ENCODE results near the gene SULT1C4. TPM values are rescaled to one million over a fixed set of nuclear protein-coding genes. Genes with fewer than 3 reads are reported as not detected.
A peak's percentile ranks its signal among the peaks of the same experiment; 100 is the strongest.

The SULT1C4 gene
- polyA plus RNA-seq (2012; rRNA removed), result 0.18 and 0.47 TPM in 2 replicates
- polyA plus RNA-seq (2012; cell fraction: cytosol; rRNA removed), result 0.41 and 0.92 TPM in 2 replicates
- 0.40 and 0.43 TPM in 2 replicates for polyA plus RNA-seq (2012; cell fraction: nucleus; rRNA removed)

DNA sequence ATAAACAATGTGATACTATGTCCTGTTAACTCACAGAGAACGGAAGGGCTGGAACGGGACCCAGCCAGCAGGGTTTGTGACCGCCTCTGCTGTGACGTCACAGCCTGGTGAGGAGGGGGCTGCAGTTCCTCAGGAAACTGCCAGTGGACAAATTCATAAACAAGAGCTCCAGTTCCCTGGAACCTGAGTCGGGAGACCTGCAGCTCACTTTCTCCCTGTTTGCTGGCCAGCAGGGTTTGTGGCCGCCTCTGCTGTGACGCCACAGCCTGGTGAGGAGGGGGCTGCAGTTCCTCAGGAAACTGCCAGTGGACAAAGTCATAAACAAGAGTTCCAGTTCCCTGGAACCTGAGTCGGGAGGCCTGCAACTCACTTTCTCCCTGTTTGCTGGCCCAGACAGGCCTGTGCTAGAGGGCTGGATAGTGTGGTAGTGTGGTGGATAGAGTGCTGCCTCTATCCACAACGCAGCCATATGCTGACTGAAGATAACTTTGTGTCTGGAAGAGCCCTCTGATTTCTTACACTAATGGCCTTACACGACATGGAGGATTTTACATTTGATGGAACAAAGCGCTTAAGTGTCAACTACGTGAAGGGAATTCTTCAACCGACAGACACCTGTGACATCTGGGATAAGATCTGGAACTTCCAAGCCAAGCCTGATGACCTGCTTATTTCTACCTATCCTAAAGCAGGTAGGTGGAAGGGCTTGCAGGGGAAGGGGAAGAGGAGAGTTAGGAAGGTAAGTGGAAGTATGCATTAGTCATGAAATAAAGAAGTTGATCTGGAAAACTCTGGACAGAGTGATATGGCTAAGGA is at the start of gene SULT1C4:
Gene SULT1C4 (plus strand): TSS at position 140 of the 816 bp plus-strand sequence. CDS start 384 bp downstream, at position 524.
- Histone ChIP-seq H4K20me1 (ENCODE audit: insufficient read depth) (no peaks in the 10 kb centered on the region), H3K9ac (no peak within 1 kb of the TSS), H3F3A (replicated peaks; ENCODE audit: insufficient read depth) (no peaks in the 10 kb centered on the region), H3K4me3 (ENCODE audit: low read depth in 2 of 2, low read length in 1 of 2) (peak within 1 kb of the TSS in 1 of 2 experiments; percentile 42; a peak in 2 of 4 replicates), H3K36me3 (replicated peaks in 1 of 2; ENCODE audit: control insufficient read depth in 1 of 2, insufficient read depth in 2 of 2, low read length in 1 of 2) (no peaks in the 10 kb centered on the region), H3K9me2 (no peaks in the 10 kb centered on the region), H3K27me3 (ENCODE audit: insufficient read depth) (no peaks in the 10 kb centered on the region), H2AFZ (ENCODE audit: low read depth) (peak within 1 kb of the TSS; percentile 56), H3K79me2 (ENCODE audit: insufficient read depth) (no peaks in the 10 kb centered on the region), H3K27ac (ENCODE audit: low read depth in 2 of 2, low read length in 1 of 2) (peak within 1 kb of the TSS in 1 of 2 experiments; percentile 90; a peak in 2 of 4 replicates), H3K4me1 (ENCODE audit: control insufficient read depth in 1 of 2, insufficient read depth in 2 of 2, low read depth in 1 of 2, low read length in 1 of 2) (peaks cover 0 to 24% of the 10 kb centered on the region in 2 experiments; a peak in 2 of 4 replicates), H3K4me2 (0 out of 2 replicates have a peak within 1 kb of the TSS, but pooled peaks have one; percentile 5), H3K9me3 (no peaks in the 10 kb centered on the region)
- peak; percentile 70 for DNase-seq
- TF ChIP-seq MXI1 (IDR thresholded peaks at IDR 0.05; ENCODE audit: low read depth, low read length) (no peak), ELF1 (IDR thresholded peaks at IDR 0.05) (no peak), SMC3 (IDR thresholded peaks at IDR 0.05; ENCODE audit: low read depth, low read length) (no peak), POLR2AphosphoS5 (IDR thresholded peaks at IDR 0.05; ENCODE audit: low read depth, low read length) (no peak), GATA2 (CRISPR knock-in tag; IDR thresholded peaks at IDR 0.05) (no peak), TCF12 (IDR thresholded peaks at IDR 0.05) (no peak)
- ChIA-PET POLR2A (interaction anchor here (0.6 to 1.2 kb wide), 2 partner anchors 71 to 376 kb away, joined by 3 read pairs; partner anchors contain the start of gene GCC2), CTCF (interaction anchor here (1.0 to 1.3 kb wide), 2 partner anchors 258 to 260 kb away, joined by 4 read pairs; no protein-coding TSS in a partner anchor)
- 55% methylated on average over 10 of the region's 13 CpGs for WGBS (ENCODE audit: low lambda C conversion rate)

DNA sequence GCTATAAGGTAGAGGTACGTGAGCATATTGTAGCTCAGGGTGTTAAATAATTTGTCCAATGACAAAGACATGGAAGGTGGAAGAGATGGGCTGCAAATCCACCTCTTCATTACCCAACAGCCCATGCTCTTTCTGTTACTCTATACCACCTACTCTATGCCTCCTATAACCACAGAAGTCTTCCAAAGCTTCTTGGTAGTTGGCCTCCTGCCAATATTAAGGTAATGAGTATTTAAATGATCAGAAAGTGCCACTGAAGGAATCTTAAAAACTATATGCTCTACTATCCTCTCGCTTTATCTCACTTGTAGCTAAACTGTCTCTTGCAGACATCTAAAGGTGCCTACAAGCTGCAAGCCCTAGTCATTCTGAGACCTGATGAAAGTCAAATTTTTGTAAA is 48.0 kb upstream of the SULT1C4 start:
- ChIA-PET POLR2A (no interaction called here), CTCF (no interaction called here)
- Histone ChIP-seq H2AFZ (ENCODE audit: low read depth) (no peak overlapping the region), H3K9me2 (no peaks in the 10 kb centered on the region), H3K27me3 (ENCODE audit: insufficient read depth) (no peaks in the 10 kb centered on the region), H3K9ac (no peak overlapping the region), H3K27ac (ENCODE audit: low read depth in 2 of 2, low read length in 1 of 2) (no peak overlapping the region), H3K79me2 (ENCODE audit: insufficient read depth) (no peaks in the 10 kb centered on the region), H3K4me2 (no peak overlapping the region), H3K4me1 (ENCODE audit: control insufficient read depth in 1 of 2, insufficient read depth in 2 of 2, low read depth in 1 of 2, low read length in 1 of 2) (peaks cover 0 to 3% of the 10 kb centered on the region in 2 experiments; a peak in 2 of 4 replicates), H3K9me3 (no peaks in the 10 kb centered on the region), H3K4me3 (ENCODE audit: low read depth in 2 of 2, low read length in 1 of 2) (no peak overlapping the region), H4K20me1 (ENCODE audit: insufficient read depth) (no peaks in the 10 kb centered on the region), H3F3A (replicated peaks; ENCODE audit: insufficient read depth) (no peaks in the 10 kb centered on the region), H3K36me3 (replicated peaks in 1 of 2; ENCODE audit: control insufficient read depth in 1 of 2, insufficient read depth in 2 of 2, low read length in 1 of 2) (no peaks in the 10 kb centered on the region)
- DNase-seq, result no peak
- TF ChIP-seq, protein P1, sequence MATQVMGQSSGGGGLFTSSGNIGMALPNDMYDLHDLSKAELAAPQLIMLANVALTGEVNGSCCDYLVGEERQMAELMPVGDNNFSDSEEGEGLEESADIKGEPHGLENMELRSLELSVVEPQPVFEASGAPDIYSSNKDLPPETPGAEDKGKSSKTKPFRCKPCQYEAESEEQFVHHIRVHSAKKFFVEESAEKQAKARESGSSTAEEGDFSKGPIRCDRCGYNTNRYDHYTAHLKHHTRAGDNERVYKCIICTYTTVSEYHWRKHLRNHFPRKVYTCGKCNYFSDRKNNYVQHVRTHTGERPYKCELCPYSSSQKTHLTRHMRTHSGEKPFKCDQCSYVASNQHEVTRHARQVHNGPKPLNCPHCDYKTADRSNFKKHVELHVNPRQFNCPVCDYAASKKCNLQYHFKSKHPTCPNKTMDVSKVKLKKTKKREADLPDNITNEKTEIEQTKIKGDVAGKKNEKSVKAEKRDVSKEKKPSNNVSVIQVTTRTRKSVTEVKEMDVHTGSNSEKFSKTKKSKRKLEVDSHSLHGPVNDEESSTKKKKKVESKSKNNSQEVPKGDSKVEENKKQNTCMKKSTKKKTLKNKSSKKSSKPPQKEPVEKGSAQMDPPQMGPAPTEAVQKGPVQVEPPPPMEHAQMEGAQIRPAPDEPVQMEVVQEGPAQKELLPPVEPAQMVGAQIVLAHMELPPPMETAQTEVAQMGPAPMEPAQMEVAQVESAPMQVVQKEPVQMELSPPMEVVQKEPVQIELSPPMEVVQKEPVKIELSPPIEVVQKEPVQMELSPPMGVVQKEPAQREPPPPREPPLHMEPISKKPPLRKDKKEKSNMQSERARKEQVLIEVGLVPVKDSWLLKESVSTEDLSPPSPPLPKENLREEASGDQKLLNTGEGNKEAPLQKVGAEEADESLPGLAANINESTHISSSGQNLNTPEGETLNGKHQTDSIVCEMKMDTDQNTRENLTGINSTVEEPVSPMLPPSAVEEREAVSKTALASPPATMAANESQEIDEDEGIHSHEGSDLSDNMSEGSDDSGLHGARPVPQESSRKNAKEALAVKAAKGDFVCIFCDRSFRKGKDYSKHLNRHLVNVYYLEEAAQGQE (IDR thresholded peaks at IDR 0.05; ENCODE audit: low read depth, low read length), result no peak
- TF ChIP-seq FOSL2 (IDR thresholded peaks at IDR 0.05; ENCODE audit: borderline replicate concordance, low read depth), result no peak
- TF ChIP-seq SIN3A (IDR thresholded peaks at IDR 0.05; ENCODE audit: borderline replicate concordance, low read depth, low read length), result no peak
- no peak for TF ChIP-seq CHD2 (IDR thresholded peaks at IDR 0.05; ENCODE audit: low read length, partially characterized antibody)
- no peak for TF ChIP-seq SMC3 (IDR thresholded peaks at IDR 0.05; ENCODE audit: low read depth, low read length)
- TF ChIP-seq NRF1 (IDR thresholded peaks at IDR 0.05; ENCODE audit: low read depth, low read length), result no peak
- 79% methylated on average over 2 of the region's 2 CpGs for WGBS (ENCODE audit: low lambda C conversion rate)
